ENCODE data around the gene MTERF4.

GRCh38 chr2:241091201-241091600 is 10.9 kb downstream of the MTERF4 start:
- TF ChIP-seq CTCF (conservative IDR thresholded peaks at IDR 0.05) = no peak
- no peak for TF ChIP-seq ZFX (IDR thresholded peaks at IDR 0.05)

Data from C4-2B (cell line).